Sigmoid colon (tissue), 3 donors: ENCODE data around the gene GRAP.
"Not testable (repeated sequence)": the region's sequence is repeated elsewhere in the genome, so short reads cannot be mapped to it uniquely, and the experiment has no call there.

Source experiments
- CTCF ChIP-seq, 4 experiments: fragments of 450-650 bp in 3 of 4; fragments of 200-600 bp in 1 of 4; IDR thresholded peaks; one replicate each; pipeline ENCODE4 v1.5.1; 2016 to 2019; ENCODE audit warnings: antibody characterized with exemption in 4 of 4, mild to moderate bottlenecking in 3 of 4, moderate library complexity in 2 of 4
- POLR2A ChIP-seq, 2 donors: fragments of 450-650 bp; IDR thresholded peaks; one replicate each; pipeline ENCODE4 v1.6.1; 2016; ENCODE audit warnings: antibody characterized with exemption in 2 of 2, mild to moderate bottlenecking in 2 of 2, moderate library complexity in 2 of 2

- not testable (repeated sequence) for TF ChIP-seq CTCF, POLR2A (IDR thresholded peaks at IDR 0.05)
These were observed 14.3 kb downstream of the GRAP start for GRCh38 chr17:19032377-19032988.
